NB4 (cell line): ENCODE measurements around the gene EHMT1.

Experiments
- DNase-seq: peaks from one replicate; pipeline ENCODE4 v3.0.0; 2010; ENCODE audit warnings: low read depth
- H3K4me3 ChIP-seq: one replicate; pipeline ENCODE4 v1.5.1; 2011; ENCODE audit warnings: mild to moderate bottlenecking, low read depth, low read length, moderate library complexity
- MYC ChIP-seq: IDR thresholded peaks from 2 replicates; pipeline ENCODE4 v1.6.1; 2011; ENCODE audit warnings: low read depth, low read length
- POLR2A ChIP-seq: IDR thresholded peaks from 2 replicates; pipeline ENCODE4 v1.6.1; 2011; ENCODE audit warnings: mild to moderate bottlenecking; ENCODE audit not compliant: insufficient read length; ENCODE audit errors: extremely low read depth
- TF ChIP-seq, protein P1 (sequence below): IDR thresholded peaks from one replicate; pipeline ENCODE4 v1.5.1; 2012; ENCODE audit warnings: low read depth, low read length
- TF ChIP-seq, protein P2 (sequence below): IDR thresholded peaks from 2 replicates; pipeline ENCODE4 v1.6.1; 2011; ENCODE audit warnings: low read depth, low read length

The EHMT1 gene

DNA sequence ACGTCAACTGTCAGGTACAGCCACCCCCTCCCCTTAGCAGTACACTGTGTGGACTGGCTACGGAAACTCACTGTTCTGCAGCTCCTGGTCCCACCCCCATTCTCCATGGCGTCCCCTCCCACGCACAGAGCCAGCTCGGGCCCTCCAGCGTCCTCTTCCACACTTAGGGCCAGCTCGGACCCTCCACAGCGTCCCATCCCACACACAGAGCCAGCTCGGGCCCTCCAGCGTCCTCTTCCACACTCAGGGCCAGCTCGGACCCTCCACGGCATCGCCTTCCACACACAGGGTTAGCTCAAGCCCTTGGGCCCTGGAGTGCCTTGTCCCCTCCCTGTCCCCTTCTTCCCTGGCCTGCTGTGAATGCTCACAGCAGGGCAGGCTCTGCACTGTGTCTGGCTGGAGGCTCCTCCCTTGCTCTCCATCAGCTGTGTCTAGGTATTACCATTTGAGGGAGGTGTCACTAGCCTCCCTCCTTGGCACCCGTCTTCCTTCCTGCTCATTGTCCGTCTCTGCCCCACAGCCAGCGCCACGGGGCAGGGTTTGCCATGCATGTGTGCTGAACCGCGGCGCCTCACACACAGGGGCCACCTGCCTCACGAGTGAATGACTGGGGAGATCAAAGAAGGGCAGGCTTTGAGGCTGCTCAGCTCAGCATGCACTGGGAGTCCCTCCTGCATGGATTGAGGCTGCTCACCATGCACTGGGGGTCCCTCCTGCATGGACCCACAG, 180.3 kb downstream of the EHMT1 start:
- no peak overlapping the region for H3K4me3 ChIP-seq
- TF ChIP-seq POLR2A (no peak), MYC (no peak)
- TF ChIP-seq, protein P1, sequence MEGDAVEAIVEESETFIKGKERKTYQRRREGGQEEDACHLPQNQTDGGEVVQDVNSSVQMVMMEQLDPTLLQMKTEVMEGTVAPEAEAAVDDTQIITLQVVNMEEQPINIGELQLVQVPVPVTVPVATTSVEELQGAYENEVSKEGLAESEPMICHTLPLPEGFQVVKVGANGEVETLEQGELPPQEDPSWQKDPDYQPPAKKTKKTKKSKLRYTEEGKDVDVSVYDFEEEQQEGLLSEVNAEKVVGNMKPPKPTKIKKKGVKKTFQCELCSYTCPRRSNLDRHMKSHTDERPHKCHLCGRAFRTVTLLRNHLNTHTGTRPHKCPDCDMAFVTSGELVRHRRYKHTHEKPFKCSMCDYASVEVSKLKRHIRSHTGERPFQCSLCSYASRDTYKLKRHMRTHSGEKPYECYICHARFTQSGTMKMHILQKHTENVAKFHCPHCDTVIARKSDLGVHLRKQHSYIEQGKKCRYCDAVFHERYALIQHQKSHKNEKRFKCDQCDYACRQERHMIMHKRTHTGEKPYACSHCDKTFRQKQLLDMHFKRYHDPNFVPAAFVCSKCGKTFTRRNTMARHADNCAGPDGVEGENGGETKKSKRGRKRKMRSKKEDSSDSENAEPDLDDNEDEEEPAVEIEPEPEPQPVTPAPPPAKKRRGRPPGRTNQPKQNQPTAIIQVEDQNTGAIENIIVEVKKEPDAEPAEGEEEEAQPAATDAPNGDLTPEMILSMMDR, result no peak
- TF ChIP-seq, protein P2, sequence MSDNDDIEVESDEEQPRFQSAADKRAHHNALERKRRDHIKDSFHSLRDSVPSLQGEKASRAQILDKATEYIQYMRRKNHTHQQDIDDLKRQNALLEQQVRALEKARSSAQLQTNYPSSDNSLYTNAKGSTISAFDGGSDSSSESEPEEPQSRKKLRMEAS, result no peak
- no peak for DNase-seq

DNA sequence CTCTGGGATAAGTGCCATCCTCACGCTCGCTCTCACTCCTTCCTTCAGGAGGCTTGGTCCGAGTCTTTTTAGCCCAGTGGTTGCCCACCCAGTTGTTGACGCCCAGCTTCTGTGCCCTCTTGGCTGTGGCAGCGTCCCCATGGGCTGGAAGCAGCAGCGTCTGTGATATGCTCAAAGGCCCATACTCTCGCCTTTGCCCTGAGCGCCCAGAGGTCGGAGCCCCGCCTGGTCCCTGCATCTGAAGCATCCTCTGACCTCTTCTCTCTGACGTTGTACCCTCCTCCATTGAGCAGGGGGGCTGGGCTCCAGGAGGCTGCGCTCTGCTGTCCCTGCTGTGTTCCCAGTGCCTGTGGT, 180.8 kb downstream of the EHMT1 start:
- TF ChIP-seq MYC, result no peak
- no peak for TF ChIP-seq POLR2A
- TF ChIP-seq, protein P1, result no peak
- TF ChIP-seq, protein P2, result no peak
- DNase-seq, result no peak
- no peak overlapping the region for H3K4me3 ChIP-seq

DNA sequence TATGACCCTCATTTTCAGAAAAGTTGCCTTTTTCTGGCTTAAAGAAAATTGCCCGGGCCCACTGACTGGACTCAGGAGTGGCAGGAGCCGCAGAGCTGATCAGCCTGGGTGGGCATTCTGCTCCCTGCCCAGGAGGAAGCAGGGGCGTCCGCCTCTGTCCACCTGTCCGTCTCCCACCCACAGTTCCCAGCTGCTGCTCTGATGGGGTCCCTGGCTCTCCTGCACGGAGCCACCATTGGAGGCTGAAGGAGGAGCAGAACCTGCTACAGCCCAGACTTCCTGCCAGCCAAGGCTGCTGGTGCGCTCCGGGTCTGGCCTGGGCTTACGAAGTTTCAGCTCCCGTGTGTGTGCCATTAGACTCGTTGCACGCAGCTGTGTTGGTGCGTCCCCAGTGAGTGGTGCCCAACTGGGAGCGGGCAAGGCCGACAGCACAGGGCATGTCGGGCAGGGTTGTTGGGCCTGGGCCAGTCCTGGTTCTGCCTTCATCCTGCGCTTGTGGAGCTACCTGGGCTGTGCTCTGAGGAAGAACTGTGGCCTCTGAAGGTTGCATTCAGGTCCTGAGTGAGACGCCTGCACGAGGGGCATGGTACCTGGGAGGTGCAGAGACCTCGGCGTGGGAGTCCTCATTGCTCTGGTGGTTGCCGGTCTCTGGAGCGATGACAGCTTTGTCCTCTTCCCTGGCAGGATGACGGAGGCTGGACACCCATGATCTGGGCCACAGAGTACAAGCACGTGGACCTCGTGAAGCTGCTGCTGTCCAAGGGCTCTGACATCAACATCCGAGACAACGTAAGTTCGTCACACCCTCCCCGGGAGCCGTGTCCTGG, 181.6 kb downstream of the EHMT1 start:
- no peak overlapping the region for H3K4me3 ChIP-seq
- TF ChIP-seq POLR2A (no peak), MYC (no peak)
- TF ChIP-seq, protein P1, result no peak
- TF ChIP-seq, protein P2, result no peak
- no peak for DNase-seq

DNA sequence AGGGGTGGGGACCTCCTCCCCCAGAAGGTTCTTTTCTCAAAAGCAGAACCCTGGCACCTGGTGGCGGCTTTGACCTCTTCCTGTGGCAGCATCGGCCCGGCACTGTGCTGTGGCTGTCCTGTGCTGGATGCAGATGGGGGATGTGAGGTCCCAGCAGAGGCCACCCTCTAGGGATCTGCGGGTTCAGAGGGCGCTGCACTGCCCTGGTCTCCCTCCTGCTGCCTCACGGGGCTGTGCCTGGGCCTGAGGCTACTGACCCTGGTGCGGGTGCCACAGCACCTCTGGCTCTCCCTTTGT, 182.2 kb downstream of the EHMT1 start:
- no peak for DNase-seq
- TF ChIP-seq, protein P1, result no peak
- TF ChIP-seq, protein P2, result no peak
- TF ChIP-seq MYC, result no peak
- no peak for TF ChIP-seq POLR2A
- no peak overlapping the region for H3K4me3 ChIP-seq

DNA sequence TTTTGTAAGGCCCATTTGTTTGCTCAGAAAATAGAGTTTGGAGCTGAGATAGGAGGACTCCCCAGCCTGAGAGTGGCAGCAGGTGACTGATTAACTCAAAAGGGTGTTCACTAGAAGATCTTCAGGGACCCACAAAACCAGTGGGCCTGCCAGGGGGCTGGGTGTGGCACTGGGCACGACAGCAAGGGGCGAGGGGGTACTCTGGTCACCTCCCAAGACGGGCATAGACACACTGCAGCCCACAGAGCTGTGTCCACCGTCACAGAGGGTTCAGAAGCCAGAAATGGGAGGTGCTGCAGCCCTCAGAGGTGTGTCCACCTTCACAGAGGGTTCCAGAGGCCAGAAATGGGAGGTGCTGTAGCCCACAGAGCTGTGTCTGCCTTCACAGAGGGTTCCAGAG, 183.2 kb downstream of the EHMT1 start:
- DNase-seq, result no peak
- no peak overlapping the region for H3K4me3 ChIP-seq
- TF ChIP-seq, protein P2, result no peak
- TF ChIP-seq POLR2A (no peak), MYC (no peak)
- TF ChIP-seq, protein P1, result no peak
